Kidney (tissue), 14 donors: ENCODE data around the gene ANKRD60. TPM values are rescaled to one million over a fixed set of nuclear protein-coding genes. Genes with fewer than 3 reads are reported as not detected.

Experiments
- DNase-seq, 5 donors: peaks; one replicate each; pipeline ENCODE4 v3.0.0-alpha.2; 2013 to 2020
- FAIRE-seq: peaks from 2 replicates; lab custom pipeline; 2012; peaks lifted over from hg19 to GRCh38; lab: Jason Lieb, UNC
- H3K27ac ChIP-seq, 2 donors: one replicate each; pipeline ENCODE4 v1.7.0; 2013; ENCODE audit warnings: low read depth in 2 of 2, low read length in 2 of 2, inconsistent platforms in 1 of 2
- H3K27me3 ChIP-seq: one replicate; pipeline ENCODE4 v1.7.1; 2013; ENCODE audit warnings: low read length, inconsistent platforms; ENCODE audit not compliant: control insufficient read depth, insufficient read depth
- H3K36me3 ChIP-seq, 3 donors: one replicate each; pipeline versions ENCODE4 v1.7.0 to v1.7.1; 2013; ENCODE audit warnings: low read length in 3 of 3, control low read depth in 1 of 3, inconsistent platforms in 1 of 3; ENCODE audit not compliant: insufficient read depth in 3 of 3, control insufficient read depth in 2 of 3
- H3K4me1 ChIP-seq, 3 donors: one replicate each; pipeline versions ENCODE4 v1.7.0 to v1.7.1; 2013; ENCODE audit warnings: low read length in 3 of 3, inconsistent platforms in 1 of 3, low read depth in 1 of 3; ENCODE audit not compliant: control insufficient read depth in 2 of 3, insufficient read depth in 2 of 3
- H3K4me3 ChIP-seq, 3 donors: one replicate each; pipeline versions ENCODE4 v1.7.0 to v1.8.1; 2013; ENCODE audit warnings: low read length in 3 of 3, control low read depth in 1 of 3, inconsistent platforms in 1 of 3
- H3K9ac ChIP-seq, 3 donors: one replicate each; pipeline versions ENCODE4 v1.7.0 to v1.7.1; 2013; ENCODE audit warnings: low read length in 3 of 3, control low read depth in 1 of 3, inconsistent platforms in 1 of 3
- H3K9me3 ChIP-seq, 3 donors: one replicate each; pipeline versions ENCODE4 v1.7.0 to v1.7.1; 2013; ENCODE audit warnings: low read length in 3 of 3, control low read depth in 1 of 3, inconsistent platforms in 1 of 3; ENCODE audit not compliant: control insufficient read depth in 2 of 3, insufficient read depth in 1 of 3
- intact Hi-C: fragments of 100-400 bp; cut with DNase I; formaldehyde crosslinking; loops from one replicate; pipeline ENCODE4 v1.11.1; 2022
- polyA plus RNA-seq: library from polyadenylated mRNA; stranded (reverse); fragments of 350-450 nt; fragmentation: Illumina TruSeq; extraction: RNeasy Lipid Tissue Mini Kit (QIAGEN cat#74804); gene quantifications from one replicate; pipeline ENCODE4 v1.2.3, GENCODE V29; 2014; ENCODE audit warnings: low read depth, low replicate concordance; ENCODE audit not compliant: insufficient read depth
- total RNA-seq: library from RNA; stranded (reverse); fragmentation: NEBNext Ultra II Directional; extraction: Animal tissue kit (Norgen Biotek cat#: 25700); gene quantifications from one replicate; pipeline ENCODE4 v1.2.1, GENCODE V29; 2021
- TF ChIP-seq, protein P1 (sequence below): IDR thresholded peaks from 3 replicates; pipeline ENCODE4 v1.5.1; 2012; ENCODE audit warnings: mild to moderate bottlenecking, moderate library complexity, borderline replicate concordance; ENCODE audit not compliant: insufficient read depth; ENCODE audit errors: extremely low read depth
- donor health status: control.
- donor health status: control.
- donor health status: control.
- donor health status: control.
- donor health status: control.
- donor health status: DM: yes; HTN: yes; CAD: no.
- donor health status: Normal renal cell carcinoma (clear cell type).

The ANKRD60 gene
- total and polyA plus RNA-seq, 2 donors from 2014 or later, result not detected

GRCh38 chr20:58192567-58192966 is 35.9 kb downstream of the ANKRD60 start:
- Histone ChIP-seq H3K4me1 (no peaks in the 10 kb centered on the region), H3K4me3 (no peak overlapping the region), H3K27me3 (no peaks in the 10 kb centered on the region), H3K9ac (no peak overlapping the region), H3K9me3 (no peaks in the 10 kb centered on the region), H3K36me3 (no peaks in the 10 kb centered on the region), H3K27ac (no peak overlapping the region)
- TF ChIP-seq, protein P1, sequence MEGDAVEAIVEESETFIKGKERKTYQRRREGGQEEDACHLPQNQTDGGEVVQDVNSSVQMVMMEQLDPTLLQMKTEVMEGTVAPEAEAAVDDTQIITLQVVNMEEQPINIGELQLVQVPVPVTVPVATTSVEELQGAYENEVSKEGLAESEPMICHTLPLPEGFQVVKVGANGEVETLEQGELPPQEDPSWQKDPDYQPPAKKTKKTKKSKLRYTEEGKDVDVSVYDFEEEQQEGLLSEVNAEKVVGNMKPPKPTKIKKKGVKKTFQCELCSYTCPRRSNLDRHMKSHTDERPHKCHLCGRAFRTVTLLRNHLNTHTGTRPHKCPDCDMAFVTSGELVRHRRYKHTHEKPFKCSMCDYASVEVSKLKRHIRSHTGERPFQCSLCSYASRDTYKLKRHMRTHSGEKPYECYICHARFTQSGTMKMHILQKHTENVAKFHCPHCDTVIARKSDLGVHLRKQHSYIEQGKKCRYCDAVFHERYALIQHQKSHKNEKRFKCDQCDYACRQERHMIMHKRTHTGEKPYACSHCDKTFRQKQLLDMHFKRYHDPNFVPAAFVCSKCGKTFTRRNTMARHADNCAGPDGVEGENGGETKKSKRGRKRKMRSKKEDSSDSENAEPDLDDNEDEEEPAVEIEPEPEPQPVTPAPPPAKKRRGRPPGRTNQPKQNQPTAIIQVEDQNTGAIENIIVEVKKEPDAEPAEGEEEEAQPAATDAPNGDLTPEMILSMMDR, result peak; percentile 51
- no peak for DNase-seq
- FAIRE-seq, result no peak
- intact Hi-C loops, result no loop called here

- Histone ChIP-seq H3K9ac (no peak overlapping the region), H3K4me1 (no peaks in the 10 kb centered on the region), H3K27ac (no peak overlapping the region), H3K9me3 (no peaks in the 10 kb centered on the region), H3K36me3 (no peaks in the 10 kb centered on the region), H3K27me3 (no peaks in the 10 kb centered on the region), H3K4me3 (no peak overlapping the region)
- TF ChIP-seq, protein P1, result no peak
- intact Hi-C loops, result no loop called here
- no peak for DNase-seq
- no peak for FAIRE-seq
Measured at GRCh38 chr20:58192065-58192464, 36.4 kb downstream of the ANKRD60 start.

DNA sequence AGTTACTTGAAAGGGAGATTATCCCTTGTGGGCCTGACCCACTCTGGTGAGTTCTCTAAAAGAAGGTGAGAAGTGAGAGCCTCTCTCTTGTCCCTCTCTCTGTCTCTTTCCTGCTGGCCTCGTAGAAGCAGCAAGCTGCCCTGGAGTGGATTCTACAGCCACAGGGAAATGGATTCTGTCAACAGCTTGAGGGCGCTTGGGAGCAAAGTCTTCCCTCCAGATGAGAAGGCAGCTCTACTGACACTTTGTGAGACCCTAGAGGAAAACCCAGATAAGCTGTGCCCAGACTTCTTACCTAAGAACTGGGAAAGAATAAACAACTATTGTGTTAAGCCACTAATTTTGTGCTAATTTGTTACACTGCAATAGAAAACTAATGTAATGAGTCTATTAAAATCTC is 39.9 kb downstream of the ANKRD60 start:
- Histone ChIP-seq H3K27ac (no peak overlapping the region), H3K36me3 (no peaks in the 10 kb centered on the region), H3K4me1 (no peaks in the 10 kb centered on the region), H3K9ac (no peak overlapping the region), H3K27me3 (no peaks in the 10 kb centered on the region), H3K4me3 (no peak overlapping the region), H3K9me3 (no peaks in the 10 kb centered on the region)
- TF ChIP-seq, protein P1, result no peak
- DNase-seq (no peak), FAIRE-seq (no peak)
- intact Hi-C loops, result loop anchor here (10.0 kb wide), 1 partner anchor 534 kb away; no protein-coding TSS in a partner anchor

DNA sequence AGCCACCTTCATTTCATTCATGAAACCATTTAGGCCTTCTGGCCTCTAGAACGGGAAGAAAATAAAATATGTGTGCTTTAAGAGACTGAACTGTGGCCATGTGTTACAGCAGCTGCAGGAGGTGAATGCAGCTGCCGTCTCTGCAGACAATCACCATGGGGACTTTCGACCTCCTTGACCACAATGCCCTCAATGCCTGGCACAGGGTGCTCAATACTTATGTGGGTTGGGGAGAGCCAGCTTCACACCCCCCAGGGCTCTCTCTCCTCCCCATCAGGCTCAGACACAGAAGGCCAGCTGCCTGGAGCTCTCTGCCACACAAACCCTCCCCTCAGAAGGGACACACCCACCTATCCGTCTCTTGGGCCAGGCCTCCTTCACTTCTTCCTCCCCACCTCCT is 43.5 kb downstream of the ANKRD60 start:
- H3K4me3 ChIP-seq, result no peak overlapping the region
- no peaks in the 10 kb centered on the region for H3K36me3 ChIP-seq
- H3K27me3 ChIP-seq, result no peaks in the 10 kb centered on the region
- intact Hi-C loops, result loop anchor here (10.0 kb wide), 1 partner anchor 530 kb away; no protein-coding TSS in a partner anchor
- FAIRE-seq, result no peak
- H3K9ac ChIP-seq, result no peak overlapping the region
- no peak overlapping the region for H3K27ac ChIP-seq
- H3K9me3 ChIP-seq, result no peaks in the 10 kb centered on the region
- DNase-seq, result no peak
- no peaks in the 10 kb centered on the region for H3K4me1 ChIP-seq
- TF ChIP-seq, protein P1, result no peak
